B cell (primary cell): ENCODE results near the gene CDH13. TPM values are rescaled to one million over a fixed set of nuclear protein-coding genes. Genes with fewer than 3 reads are reported as not detected.

Experiments used
- ATAC-seq: fragments of 200-7000 bp; cut with Tn5 transposase; one replicate; pipeline ENCODE4 v1.10.0; 2021; ENCODE audit warnings: low read depth, mild to moderate bottlenecking, moderate number of reproducible peaks, moderate library complexity
- CTCF ChIA-PET: fragments of 350-600 bp; sonication (Branson Sonifier 250); formaldehyde crosslinking; loops from one replicate; lab custom pipeline; 2021; ENCODE audit warnings: antibody characterized with exemption, inconsistent platforms; lab: Charles Lee
- POLR2A ChIA-PET: fragments of 350-600 bp; sonication (Branson Sonifier 250); formaldehyde crosslinking; loops from one replicate; lab custom pipeline; 2021; ENCODE audit warnings: antibody characterized with exemption; lab: Charles Lee
- DNase-seq: peaks from one replicate; pipeline ENCODE4 v3.0.0; 2013
- H2AFZ ChIP-seq: 2 replicates; pipeline ENCODE4 v1.6.1; 2012; ENCODE audit warnings: mild to moderate bottlenecking, low read depth, low read length; ENCODE audit not compliant: insufficient read depth, poor library complexity, severe bottlenecking
- H3K27ac ChIP-seq, 2 donors: 1 replicate in 1 of 2; 2 replicates in 1 of 2; pipeline ENCODE4 v1.5.1; 2012 to 2013; ENCODE audit warnings: low read length in 2 of 2, mild to moderate bottlenecking in 2 of 2, moderate library complexity in 1 of 2
- H3K27me3 ChIP-seq, 4 experiments: fragments of 200-600 bp in 1 of 4; sonication (generic) in 1 of 4; replicated peaks in 1 of 4; 1 replicate in 2 of 4; 2 replicates in 2 of 4; pipeline versions ENCODE4 v1.6.1 to v1.7.0; 2013 to 2016; ENCODE audit warnings: low read length in 3 of 4, mild to moderate bottlenecking in 2 of 4, mixed read lengths in 1 of 4, moderate library complexity in 1 of 4; ENCODE audit not compliant: insufficient read depth in 4 of 4, control insufficient read depth in 3 of 4; ENCODE audit errors: control extremely low read depth in 1 of 4
- H3K36me3 ChIP-seq, 2 experiments: replicated peaks in 1 of 2; 1 replicate in 1 of 2; 2 replicates in 1 of 2; pipeline versions ENCODE4 v1.6.1 to v1.7.1; 2013; ENCODE audit warnings: low read length in 1 of 2; ENCODE audit not compliant: insufficient read depth in 2 of 2, control insufficient read depth in 1 of 2; ENCODE audit errors: control extremely low read depth in 1 of 2, extremely low read depth in 1 of 2
- H3K4me1 ChIP-seq, 2 donors: fragments of 200-600 bp in 1 of 2; sonication (generic) in 1 of 2; 1 replicate in 1 of 2; 2 replicates in 1 of 2; pipeline versions ENCODE4 v1.5.1 to v1.6.1; 2013 to 2017; ENCODE audit warnings: low read length in 2 of 2; ENCODE audit not compliant: control insufficient read depth in 2 of 2, insufficient read depth in 2 of 2
- H3K4me2 ChIP-seq: replicated peaks from 2 replicates; pipeline ENCODE3; 2012; ENCODE audit warnings: mild to moderate bottlenecking, low read depth, low read length; ENCODE audit not compliant: poor library complexity, severe bottlenecking
- H3K4me3 ChIP-seq, 5 experiments: fragments of 200-600 bp in 1 of 5; sonication (generic) in 1 of 5; 1 replicate in 3 of 5; 2 replicates in 2 of 5; pipeline versions ENCODE4 v1.5.1 to v1.7.0; 2011 to 2016; ENCODE audit warnings: low read length in 4 of 5, mild to moderate bottlenecking in 4 of 5, low read depth in 2 of 5, control low read depth in 1 of 5, moderate library complexity in 1 of 5; ENCODE audit not compliant: insufficient read depth in 1 of 5; ENCODE audit errors: control extremely low read depth in 1 of 5, extremely low read depth in 1 of 5
- H3K79me2 ChIP-seq: fragments of 200-600 bp; sonication (generic); one replicate; pipeline ENCODE4 v1.6.0; 2016; ENCODE audit warnings: low read length; ENCODE audit not compliant: control insufficient read depth, insufficient read depth
- H3K9ac ChIP-seq: fragments of 200-600 bp; sonication (generic); 2 replicates; pipeline ENCODE4 v1.6.1; 2017; ENCODE audit warnings: mild to moderate bottlenecking, low read length, moderate library complexity
- H3K9me3 ChIP-seq, 3 donors: one replicate each; pipeline versions ENCODE4 v1.6.1 to v1.7.1; 2013; ENCODE audit warnings: low read length in 2 of 3; ENCODE audit not compliant: control insufficient read depth in 2 of 3, insufficient read depth in 1 of 3; ENCODE audit errors: control extremely low read depth in 1 of 3
- H4K20me1 ChIP-seq: 2 replicates; pipeline ENCODE4 v1.6.0; 2012; ENCODE audit warnings: mild to moderate bottlenecking, low read length; ENCODE audit not compliant: insufficient read depth, control insufficient read depth, poor library complexity, severe bottlenecking
- H3K27ac Mint-ChIP-seq: one replicate; pipeline ENCODE4 v1.8.0; 2021; ENCODE audit warnings: mixed read lengths
- H3K27me3 Mint-ChIP-seq: one replicate; pipeline ENCODE4 v1.8.0; 2021; ENCODE audit warnings: mixed read lengths
- H3K4me1 Mint-ChIP-seq: one replicate; pipeline ENCODE4 v1.8.0; 2021; ENCODE audit warnings: mixed read lengths
- H3K4me3 Mint-ChIP-seq: one replicate; pipeline ENCODE4 v1.8.0; 2021; ENCODE audit warnings: mixed read lengths
- H3K9me3 Mint-ChIP-seq: one replicate; pipeline ENCODE4 v1.8.0; 2022; ENCODE audit warnings: mixed read lengths; ENCODE audit not compliant: insufficient read depth
- EZH2 ChIP-seq: IDR thresholded peaks from 2 replicates; pipeline ENCODE4 v1.6.1; 2012; ENCODE audit warnings: borderline replicate concordance, low read depth, mild to moderate bottlenecking, moderate library complexity, low read length; ENCODE audit not compliant: insufficient read depth, poor library complexity, severe bottlenecking
- WGBS: methylation state at CpG from one replicate; pipeline ENCODE4 v1.1.5; 2013; ENCODE audit warnings: missing lambda C conversion rate; ENCODE audit not compliant: insufficient coverage; 5-methylcytosine and 5-hydroxymethylcytosine counted together
- intact Hi-C: fragments of 100-400 bp; cut with micrococcal nuclease; formaldehyde crosslinking; loops from one replicate; pipeline ENCODE4 v1.10.0; 2022
- polyA plus RNA-seq: library from polyadenylated mRNA; depleted of rRNA; stranded (reverse); fragments of >200 nt; gene quantifications from 2 replicates; pipeline ENCODE4 v1.2.3, GENCODE V29; 2012
- total RNA-seq, 2 donors: library from RNA; stranded (reverse); fragments of 120-200 nt in 1 of 2; gene quantifications; 1 replicate in 1 of 2; 2 replicates in 1 of 2; pipeline versions ENCODE4 v1.2.3 to v1.2.4, GENCODE V29; 2013 to 2022
- TF ChIP-seq, protein P1 (sequence below): fragments of 200-600 bp; IDR thresholded peaks from one replicate; pipeline ENCODE4 v1.8.0; 2022; ENCODE audit warnings: antibody characterized with exemption, mild to moderate bottlenecking

Gene CDH13
- total and polyA plus RNA-seq, 2 donors (not counting 1 experiment from before 2014, with no cell fraction given): not detected

GRCh38 chr16:82660075-82660645 is 33.4 kb downstream of the CDH13 start:
- H2AFZ ChIP-seq: no peak overlapping the region
- peaks cover 31% of the 10 kb centered on the region for H3K27me3 Mint-ChIP-seq
- H3K4me3 ChIP-seq: no peak overlapping the region
- H3K79me2 ChIP-seq: no peaks in the 10 kb centered on the region
- WGBS: 9% methylated on average over 1 of the region's 8 CpGs
- no peaks in the 10 kb centered on the region for H4K20me1 ChIP-seq
- ATAC-seq: no peak
- no peaks in the 10 kb centered on the region for H3K36me3 ChIP-seq
- no peaks in the 10 kb centered on the region for H3K4me1 ChIP-seq
- H3K9ac ChIP-seq: no peak overlapping the region
- no peak for DNase-seq
- H3K9me3 Mint-ChIP-seq: no peaks in the 10 kb centered on the region
- intact Hi-C loops: no loop called here
- H3K4me3 Mint-ChIP-seq: no peak overlapping the region
- H3K9me3 ChIP-seq: no peaks in the 10 kb centered on the region
- peaks cover 0 to 10% (median 1%) of the 10 kb centered on the region in 4 experiments for H3K27me3 ChIP-seq
- ChIA-PET POLR2A (no interaction called here), CTCF (no interaction called here)
- no peaks in the 10 kb centered on the region for H3K4me1 Mint-ChIP-seq
- no peak overlapping the region for H3K27ac Mint-ChIP-seq
- H3K4me2 ChIP-seq: no peak overlapping the region
- TF ChIP-seq, protein P1, sequence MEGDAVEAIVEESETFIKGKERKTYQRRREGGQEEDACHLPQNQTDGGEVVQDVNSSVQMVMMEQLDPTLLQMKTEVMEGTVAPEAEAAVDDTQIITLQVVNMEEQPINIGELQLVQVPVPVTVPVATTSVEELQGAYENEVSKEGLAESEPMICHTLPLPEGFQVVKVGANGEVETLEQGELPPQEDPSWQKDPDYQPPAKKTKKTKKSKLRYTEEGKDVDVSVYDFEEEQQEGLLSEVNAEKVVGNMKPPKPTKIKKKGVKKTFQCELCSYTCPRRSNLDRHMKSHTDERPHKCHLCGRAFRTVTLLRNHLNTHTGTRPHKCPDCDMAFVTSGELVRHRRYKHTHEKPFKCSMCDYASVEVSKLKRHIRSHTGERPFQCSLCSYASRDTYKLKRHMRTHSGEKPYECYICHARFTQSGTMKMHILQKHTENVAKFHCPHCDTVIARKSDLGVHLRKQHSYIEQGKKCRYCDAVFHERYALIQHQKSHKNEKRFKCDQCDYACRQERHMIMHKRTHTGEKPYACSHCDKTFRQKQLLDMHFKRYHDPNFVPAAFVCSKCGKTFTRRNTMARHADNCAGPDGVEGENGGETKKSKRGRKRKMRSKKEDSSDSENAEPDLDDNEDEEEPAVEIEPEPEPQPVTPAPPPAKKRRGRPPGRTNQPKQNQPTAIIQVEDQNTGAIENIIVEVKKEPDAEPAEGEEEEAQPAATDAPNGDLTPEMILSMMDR: no peak
- no peak for TF ChIP-seq EZH2
- H3K27ac ChIP-seq: no peak overlapping the region

DNA sequence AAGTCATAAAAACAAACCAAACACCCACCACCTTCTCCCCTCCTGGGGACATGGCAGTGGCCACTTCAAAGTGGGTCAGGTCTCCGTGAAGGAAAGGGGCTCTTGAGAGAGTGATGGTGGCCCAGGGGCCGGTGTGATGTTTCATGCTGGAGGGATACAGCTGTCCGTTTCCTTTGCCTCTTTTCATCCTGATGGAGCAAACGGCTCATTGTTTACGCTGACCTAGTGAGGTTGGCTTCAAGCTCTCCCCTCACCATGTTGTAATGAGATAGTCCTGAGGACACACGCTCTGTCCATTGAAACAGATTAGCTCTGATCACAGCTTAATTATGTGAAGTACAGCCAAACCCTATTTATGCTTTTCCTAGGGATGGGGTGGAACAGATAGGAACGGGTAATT is 34.2 kb downstream of the CDH13 start:
- H3K4me3 ChIP-seq: no peak overlapping the region
- no peak overlapping the region for H3K27ac Mint-ChIP-seq
- no peaks in the 10 kb centered on the region for H4K20me1 ChIP-seq
- no peak overlapping the region for H3K27ac ChIP-seq
- no peaks in the 10 kb centered on the region for H3K36me3 ChIP-seq
- H3K27me3 Mint-ChIP-seq: peaks cover 28% of the 10 kb centered on the region
- H3K4me1 Mint-ChIP-seq: no peaks in the 10 kb centered on the region
- TF ChIP-seq EZH2: no peak
- TF ChIP-seq, protein P1: no peak
- POLR2A ChIA-PET: no interaction called here
- H3K9ac ChIP-seq: no peak overlapping the region
- no peaks in the 10 kb centered on the region for H3K9me3 Mint-ChIP-seq
- H2AFZ ChIP-seq: no peak overlapping the region
- no peak for DNase-seq
- H3K9me3 ChIP-seq: no peaks in the 10 kb centered on the region
- CTCF ChIA-PET: no interaction called here
- 100% methylated on average over 1 of the region's 7 CpGs for WGBS
- H3K4me3 Mint-ChIP-seq: no peak overlapping the region
- H3K79me2 ChIP-seq: no peaks in the 10 kb centered on the region
- peaks cover 0 to 10% (median 2%) of the 10 kb centered on the region in 4 experiments for H3K27me3 ChIP-seq
- H3K4me1 ChIP-seq: no peaks in the 10 kb centered on the region
- H3K4me2 ChIP-seq: no peak overlapping the region
- ATAC-seq: no peak
- intact Hi-C loops: no loop called here
